Jurkat, Clone E6-1 (cell line): Measurements from ENCODE around the gene CFAP77.

Experiments
- DNase-seq: peaks from one replicate; pipeline ENCODE4 v3.0.0-alpha.2; 2011; ENCODE audit warnings: low read depth, low spot score
- H3K4me3 ChIP-seq: 2 replicates; pipeline ENCODE4 v1.5.1; 2011; ENCODE audit warnings: mild to moderate bottlenecking, low read length, control low read depth, moderate library complexity

CFAP77 gene

DNA sequence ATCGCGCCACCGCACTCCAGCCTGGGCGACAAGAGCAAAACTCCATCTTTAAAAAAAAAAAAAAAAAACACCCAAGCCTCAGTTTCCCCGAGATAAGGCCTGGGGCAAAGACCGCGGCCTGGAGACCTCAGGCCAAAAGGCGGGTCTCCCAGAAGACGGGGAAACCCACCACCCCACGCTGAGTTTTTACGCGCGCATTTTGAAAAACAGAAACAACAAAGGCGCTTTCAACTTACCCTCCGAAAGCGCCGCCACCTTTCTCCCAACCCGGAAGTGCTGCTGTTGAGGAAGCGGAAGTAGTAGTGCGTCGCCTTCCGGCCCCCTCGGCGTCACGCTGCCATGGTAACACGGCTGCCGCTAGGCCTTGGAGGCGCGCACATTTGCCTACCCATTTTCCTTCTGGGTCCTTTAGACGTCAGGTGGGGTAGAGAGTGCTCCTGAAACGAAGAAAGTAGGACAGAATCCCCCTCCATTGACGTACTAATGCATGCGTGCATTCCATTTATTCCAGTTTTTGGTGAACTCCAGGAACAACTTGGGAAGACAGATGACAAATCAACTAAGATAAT lies 3.4 kb upstream of the CFAP77 start, which contains the start of gene TTF1:
Gene TTF1, minus strand, starts transcription at position 287 of the 569 bp plus-strand sequence. CDS start 4,019 bp downstream, outside the sequence.
- peak; percentile 96 for DNase-seq
- H3K4me3 ChIP-seq = peak within 1 kb of the TSS; percentile 63

DNA sequence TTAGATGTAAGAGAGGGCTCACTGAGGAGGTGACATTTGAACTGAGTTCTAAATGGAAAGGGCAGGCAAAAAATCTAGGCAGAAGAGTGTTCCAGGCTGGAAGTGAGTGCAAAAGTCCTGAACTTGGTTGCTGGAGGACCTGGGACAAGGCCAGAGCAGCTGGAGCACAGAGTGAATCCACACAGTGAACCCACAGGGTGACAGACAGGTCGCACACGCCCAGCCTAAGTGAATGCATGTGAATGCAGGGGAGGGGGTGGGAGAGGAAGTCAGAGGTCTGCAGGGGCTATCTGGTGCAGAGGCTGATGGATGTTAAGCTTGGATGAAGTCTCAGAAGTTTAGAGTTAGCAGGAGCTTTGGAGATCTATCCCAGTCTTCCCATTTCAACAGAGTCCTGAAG lies 2.8 kb upstream of the CFAP77 start:
- DNase-seq = no peak
- peak overlapping the region; percentile 63 for H3K4me3 ChIP-seq

DNA sequence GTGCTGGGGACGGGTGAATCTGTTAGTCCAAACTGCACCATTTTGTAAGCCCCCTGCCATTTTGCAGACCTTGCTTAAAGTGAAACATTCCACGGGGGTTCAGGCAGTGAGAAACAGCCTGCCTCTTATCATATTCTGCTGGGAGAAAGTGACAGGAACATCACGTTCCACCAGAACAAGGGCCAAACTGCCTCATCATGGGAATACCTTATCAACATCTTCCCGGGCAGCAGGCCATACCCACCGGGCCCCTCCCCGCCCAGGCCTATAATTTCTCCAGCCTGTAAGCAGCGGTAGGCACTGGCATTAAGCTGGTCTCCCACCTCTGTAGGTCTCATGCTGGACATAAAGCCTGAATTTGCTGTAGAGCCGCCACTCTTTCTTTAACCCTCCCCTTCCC lies 1.5 kb upstream of the CFAP77 start:
- H3K4me3 ChIP-seq = no peak overlapping the region
- no peak for DNase-seq

DNA sequence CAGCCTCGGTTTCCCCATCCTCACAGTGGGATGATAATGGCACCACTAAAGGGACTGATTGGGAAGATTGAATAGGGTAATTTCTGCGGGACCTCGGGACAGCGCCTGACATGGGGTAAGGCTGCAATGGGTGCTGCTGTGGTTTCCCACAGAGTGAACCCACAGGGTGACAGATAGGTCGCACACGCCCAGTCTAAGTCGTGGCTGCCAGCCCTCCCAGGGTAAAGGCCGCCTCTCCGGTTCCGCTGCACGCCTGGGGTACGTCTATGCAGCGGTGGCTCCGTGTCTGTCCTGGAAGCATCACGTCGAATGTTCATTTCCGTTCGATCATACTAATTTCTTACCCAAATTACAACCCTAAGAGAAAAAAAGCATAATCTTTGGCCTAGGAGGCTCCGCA lies 631 bp downstream of the CFAP77 start:
- no peak overlapping the region; the same call in 1 of the 2 replicates for H3K4me3 ChIP-seq
- DNase-seq = no peak

DNA sequence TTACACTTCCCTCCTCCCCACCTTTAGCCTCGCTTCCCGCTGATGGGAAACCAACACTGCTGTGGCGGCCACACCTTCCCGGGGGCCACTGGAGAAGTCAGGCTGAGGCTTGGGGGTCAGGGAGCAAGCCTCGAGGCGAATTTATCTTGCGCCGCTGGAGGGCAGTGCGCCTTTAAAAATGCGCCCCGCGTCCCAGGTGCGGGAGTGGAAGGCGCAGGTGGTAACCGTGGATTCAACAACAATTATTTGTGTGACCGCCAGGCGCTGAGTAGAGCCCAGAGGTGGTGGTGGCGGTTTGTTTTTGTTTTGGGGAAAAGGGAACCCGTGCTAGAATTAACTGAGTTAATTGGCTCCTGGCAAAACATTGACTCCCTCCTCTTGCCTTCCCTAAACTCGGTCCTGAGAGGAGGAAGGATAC lies 1.1 kb downstream of the CFAP77 start:
- H3K4me3 ChIP-seq = no peak overlapping the region; the same call in 1 of the 2 replicates

DNA sequence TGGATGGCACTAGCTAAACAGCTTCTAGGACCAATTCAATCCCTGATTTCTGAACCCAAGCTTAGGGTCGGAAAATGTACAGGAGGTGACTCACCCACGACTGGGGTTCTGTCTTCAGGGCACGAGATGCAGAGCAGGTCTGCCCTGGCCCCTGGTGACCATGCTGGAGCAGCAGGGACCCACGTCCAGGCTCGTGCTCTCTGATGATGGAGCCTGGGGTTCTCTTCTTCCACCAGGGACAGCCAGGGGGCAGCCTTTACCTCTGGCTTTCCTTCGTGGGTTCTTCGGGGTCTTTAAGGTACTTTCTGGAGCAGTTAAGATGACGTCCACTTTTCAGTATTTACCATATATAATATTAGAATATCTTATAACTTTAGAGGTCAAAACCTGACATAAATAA lies 2.1 kb downstream of the CFAP77 start:
- DNase-seq = no peak

More for the DNA sequence above, 1.1 kb downstream of the CFAP77 start:
- peak; percentile 61 for DNase-seq

DNA sequence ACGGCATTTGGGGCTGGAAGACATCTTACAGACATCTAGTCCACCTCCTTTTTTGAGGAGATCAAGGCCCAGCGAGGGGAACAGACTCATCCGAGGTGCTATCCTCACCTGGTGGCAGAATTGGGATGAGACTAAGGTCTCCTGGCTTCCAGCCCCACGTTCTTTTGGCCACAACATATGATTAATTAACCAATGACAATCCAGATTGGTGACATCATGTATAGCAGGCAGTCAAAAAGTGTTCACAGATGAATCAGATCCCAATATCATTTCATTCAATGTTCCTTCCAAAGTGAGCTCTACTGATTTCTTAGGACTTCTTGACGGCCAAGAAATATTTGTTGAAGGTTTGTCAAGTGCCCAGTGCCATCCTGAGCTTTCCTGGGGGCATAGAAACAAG lies 3.9 kb downstream of the CFAP77 start:
- H3K4me3 ChIP-seq = no peak overlapping the region
- DNase-seq = no peak

More for the DNA sequence above, 2.1 kb downstream of the CFAP77 start:
- H3K4me3 ChIP-seq = no peak overlapping the region

DNA sequence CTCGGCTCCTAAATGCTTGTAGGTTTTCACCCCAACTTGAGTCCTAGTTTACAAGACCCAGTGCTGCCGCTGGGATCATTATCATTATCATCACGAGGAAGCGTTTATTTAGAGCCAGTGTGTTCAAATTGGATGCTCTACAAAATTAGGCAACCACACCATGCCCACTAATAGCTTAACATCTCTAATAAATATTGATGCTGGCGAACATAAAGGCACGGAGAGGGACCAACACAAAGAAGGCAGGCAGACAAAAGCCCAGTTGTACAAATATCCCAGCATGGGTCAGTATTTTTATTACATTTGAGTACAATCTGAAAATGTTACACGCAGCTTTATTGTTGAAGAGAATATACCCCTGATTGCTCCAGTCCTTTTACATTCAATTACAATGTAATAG lies 4.7 kb downstream of the CFAP77 start:
- DNase-seq = no peak
- no peak overlapping the region for H3K4me3 ChIP-seq

DNA sequence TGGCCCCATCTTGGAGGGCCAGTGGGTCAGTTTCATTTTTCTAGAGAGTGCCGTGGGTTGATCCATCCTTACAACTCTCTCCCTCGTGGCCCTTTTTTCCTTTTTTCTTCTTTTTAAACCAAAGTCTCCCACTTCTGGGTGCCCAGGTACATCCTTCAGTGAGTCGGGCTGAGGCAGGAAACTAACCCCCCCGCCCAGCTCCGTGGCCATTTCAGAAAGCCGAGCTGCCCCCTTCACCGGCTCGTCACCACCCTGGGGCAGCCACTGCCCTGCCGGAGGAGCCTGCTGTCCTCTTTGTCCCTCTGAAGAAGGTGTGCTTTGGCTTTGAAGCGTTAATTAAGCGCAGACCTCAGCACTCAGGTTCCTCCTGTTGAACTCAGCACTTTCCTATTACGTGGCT lies 5.2 kb downstream of the CFAP77 start:
- H3K4me3 ChIP-seq = no peak overlapping the region
- DNase-seq = no peak

DNA sequence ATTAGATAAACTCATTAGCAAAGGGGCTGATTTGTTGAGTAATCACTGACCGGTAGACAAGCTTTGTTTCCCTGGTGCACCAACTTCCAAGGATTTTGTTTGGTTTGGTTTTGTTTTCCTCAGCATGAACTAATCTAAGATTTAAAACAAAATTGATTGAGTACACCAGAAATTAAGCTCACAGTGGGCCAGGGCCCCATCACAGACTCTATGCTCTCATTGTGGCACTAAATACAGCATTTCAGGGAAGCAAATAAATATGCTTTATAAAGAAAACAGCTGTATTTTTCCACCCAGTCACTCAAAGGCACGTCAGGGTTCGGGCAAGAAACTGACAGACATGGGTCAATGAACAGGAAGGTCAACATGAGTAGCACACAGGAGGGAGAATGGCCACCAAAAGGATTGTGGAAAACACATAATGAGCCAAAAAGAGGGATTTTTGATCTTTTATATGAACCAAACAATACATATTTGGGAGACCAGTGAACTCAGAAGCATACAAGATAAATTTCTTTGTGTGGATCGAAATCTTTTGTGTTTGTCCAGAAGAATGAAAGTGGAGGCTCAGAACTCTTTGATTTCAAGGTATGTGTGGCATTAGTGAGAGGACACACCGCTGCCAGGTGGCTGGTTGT lies 8.8 kb downstream of the CFAP77 start:
- no peak overlapping the region for H3K4me3 ChIP-seq
- no peak for DNase-seq

DNA sequence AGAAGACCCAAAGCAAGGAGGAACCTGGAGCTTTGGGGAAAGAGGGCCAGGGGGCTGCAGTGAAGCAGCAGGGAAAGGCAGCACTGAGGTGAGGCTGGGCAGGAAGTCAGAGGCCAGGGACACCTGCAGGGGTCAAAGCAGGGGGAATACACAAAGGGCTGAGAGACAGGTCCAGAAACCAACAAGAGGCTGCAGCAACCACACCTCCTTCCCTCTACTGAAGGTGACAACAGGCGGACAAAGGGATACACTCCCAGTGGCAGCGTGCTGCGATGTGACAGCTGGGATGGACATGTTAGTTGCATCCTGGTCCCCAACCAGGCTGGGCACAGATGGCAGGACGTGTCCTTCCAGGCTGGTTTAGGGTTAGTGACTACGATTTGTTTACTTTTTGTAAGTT lies 12.6 kb downstream of the CFAP77 start:
- no peak for DNase-seq
- no peak overlapping the region for H3K4me3 ChIP-seq

DNA sequence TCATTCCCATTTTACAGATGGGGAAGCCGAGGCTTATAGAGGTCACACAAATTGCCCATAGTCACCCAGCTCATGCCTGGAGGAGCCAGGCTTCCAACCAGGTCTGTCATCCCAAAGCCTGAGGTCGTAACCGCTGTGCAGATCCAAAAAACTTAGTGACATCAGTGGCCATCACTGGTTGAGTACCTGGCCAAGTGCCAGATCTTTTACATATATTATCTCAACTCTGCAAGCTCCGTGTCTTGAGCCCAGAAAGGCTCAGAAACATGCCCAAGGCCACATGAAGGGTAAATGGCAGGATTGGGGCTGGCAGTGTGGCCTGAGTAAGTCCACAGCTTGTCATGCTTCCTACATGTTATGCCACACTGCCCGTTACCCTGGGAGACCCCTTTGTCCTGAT lies 13.5 kb downstream of the CFAP77 start:
- H3K4me3 ChIP-seq = no peak overlapping the region
- DNase-seq = no peak

DNA sequence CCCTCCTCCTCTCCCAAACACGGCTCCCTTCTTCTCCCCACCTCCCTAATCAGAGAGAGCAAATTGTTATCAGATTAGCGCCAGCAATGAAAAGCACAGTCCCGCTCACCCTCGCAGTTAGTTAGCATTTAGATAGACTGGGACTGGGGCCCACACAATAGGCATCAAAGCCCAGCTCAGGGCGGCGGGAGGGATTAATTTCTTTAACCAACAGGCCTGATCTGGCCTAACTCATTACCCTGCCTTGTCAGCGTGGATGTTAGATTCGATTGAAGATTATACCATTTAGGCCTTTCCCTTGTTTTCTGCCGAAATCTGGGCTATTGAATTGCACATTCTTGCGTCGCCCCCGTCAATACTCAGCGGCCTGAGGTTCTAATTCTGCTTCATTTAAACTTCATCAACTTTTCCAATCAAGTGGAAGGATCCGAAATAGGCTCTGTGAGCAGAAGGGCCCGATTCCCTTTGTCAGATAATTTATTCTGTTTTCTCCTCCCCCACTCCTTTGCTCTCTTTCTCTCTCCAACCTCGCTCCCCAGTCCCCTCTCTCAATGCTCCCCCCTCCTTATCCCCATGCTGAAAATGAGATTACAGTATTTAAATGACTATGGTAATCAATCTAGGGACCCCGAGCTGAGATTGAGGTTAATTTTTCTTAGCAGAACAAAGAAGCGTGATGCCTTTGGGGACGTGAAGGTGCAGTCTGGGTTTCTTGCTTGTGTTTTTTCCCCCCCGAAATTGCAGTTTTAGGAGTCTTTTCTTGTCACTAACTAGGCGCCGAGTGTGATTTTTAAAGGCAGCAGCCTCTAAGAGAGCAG lies 15.1 kb downstream of the CFAP77 start:
- DNase-seq = no peak
- no peak overlapping the region for H3K4me3 ChIP-seq

DNA sequence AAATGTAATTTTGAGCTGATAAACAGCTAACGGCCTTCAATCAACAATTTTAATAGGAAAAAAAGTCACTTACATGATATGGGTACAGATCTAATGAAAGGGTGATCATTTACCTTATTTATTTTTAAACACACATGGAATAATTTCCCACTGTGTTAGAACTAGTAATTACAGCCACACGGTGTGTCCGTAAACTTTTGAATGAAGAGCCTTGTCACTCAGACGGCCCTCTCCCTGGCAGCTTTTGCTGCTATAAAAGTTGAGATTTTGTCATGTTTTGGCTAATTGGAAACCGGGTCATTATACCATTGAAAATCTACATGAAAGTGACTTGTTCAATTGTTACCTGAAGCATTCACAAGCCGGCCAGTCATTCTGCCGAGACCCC lies 15.7 kb downstream of the CFAP77 start:
- H3K4me3 ChIP-seq = no peak overlapping the region
- DNase-seq = no peak

DNA sequence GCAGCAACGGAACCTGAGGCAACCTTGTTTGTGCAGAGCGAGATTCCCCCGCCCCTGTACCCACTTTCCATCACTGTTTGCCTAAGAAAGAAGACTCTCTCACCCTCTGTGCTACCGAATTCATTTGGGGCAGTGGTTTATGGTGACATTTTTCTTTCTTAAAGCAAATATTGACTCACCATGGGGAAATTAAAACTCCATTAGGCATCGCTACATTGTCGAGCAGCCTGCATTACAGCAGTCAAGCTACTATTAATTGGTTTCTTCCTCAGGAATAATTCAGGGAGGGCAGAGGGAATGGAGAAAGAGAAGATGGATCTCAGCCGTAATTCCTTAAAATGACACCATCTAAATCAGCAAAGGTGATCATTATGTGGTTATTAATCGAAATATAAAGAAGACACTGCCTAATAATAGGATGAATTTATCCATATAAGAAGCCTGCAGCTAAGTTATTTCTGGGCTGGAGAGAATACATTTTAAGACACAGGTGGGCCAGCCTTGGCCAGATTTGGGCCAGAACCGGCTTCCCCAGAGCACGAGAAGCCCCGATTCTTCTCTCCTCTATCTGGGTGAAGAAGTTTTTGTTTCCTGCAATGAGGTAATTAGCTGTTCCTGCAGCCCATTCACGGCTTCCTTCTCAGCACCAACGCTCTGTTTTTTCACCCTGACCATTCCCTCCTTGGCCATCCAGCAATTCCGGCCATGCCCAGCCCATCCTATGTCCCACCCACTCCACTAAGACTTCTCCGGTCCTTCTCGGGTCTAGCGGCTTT lies 16.8 kb downstream of the CFAP77 start:
- DNase-seq = no peak

DNA sequence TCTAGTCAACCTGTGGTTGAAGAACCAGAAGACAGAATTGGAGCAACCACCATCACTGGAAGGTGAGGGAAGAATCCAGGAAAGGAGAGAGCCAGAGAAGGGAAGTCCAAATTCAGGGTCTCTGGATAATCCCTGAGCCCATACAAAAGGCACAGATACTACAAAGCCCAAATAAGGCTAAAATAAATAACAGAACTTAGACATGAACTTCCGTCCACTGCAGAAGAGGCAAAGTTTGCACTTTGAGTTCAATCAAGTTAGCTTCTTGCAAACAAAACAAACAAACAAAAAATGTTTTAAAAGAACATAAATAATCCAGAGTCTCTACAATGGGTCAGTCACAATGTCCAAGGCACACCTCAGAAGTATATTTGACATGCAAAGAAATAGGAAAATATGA lies 21.0 kb downstream of the CFAP77 start:
- no peak for DNase-seq
- H3K4me3 ChIP-seq = no peak overlapping the region

More for the DNA sequence above, 16.8 kb downstream of the CFAP77 start:
- H3K4me3 ChIP-seq = no peak overlapping the region

DNA sequence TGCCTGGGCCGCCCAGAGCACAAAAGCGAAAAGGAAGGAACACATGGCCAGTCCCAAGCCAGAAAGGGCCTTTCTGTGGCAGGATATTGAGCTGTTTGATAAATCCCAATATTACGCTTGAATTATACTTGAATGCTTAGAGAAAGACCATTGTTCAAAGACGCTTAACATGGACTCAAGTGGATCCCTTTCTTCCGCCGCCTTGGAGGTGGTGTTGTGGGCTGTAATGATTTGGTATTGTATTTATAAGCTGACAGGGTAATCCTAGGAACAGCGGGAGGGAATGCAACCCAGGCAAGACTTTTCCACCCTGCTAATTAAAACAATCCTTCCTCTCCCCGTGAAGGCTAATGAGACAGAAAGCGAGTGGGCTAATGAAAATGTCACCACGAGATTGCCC lies 24.9 kb downstream of the CFAP77 start:
- no peak for DNase-seq
- no peak overlapping the region for H3K4me3 ChIP-seq

DNA sequence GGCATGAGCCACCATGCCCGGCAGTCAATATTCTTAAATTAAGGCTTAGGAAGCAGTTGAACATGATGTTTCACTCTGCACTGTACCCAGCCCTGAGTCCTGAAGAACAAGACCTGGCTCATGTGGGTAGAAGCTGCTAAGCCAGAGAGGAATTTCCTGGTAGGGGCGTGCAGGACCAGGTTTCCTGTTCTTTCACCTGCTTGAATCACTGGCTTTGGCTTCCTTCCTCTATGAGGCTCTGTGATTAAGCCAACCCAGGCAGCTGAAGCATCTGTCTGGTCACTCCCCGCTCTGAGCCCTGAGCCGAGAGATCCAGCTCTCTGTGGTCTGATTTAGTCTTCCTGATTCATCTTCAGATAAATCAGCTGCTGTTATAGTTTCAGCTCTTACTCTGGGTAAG lies 29.1 kb downstream of the CFAP77 start:
- no peak for DNase-seq
- H3K4me3 ChIP-seq = no peak overlapping the region

DNA sequence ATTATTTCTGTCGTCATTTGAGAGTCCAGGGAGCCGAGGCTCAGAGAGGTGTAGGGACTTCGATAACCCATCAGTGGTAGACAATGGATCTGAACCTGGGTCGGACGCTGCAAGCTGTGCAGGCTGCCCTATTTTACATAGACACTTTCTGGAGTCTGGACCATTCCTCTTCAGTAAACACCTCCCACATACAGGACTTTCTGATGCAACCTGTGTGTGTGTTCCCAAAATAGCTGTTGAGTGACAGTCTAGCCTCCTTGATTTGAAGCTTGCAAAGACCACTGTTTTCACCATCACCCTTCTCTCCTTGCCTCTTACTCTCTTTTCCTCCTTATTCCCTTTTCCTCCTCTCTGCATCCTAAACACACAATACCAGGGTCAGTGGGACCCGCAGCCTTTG lies 30.7 kb downstream of the CFAP77 start:
- H3K4me3 ChIP-seq = no peak overlapping the region
- DNase-seq = no peak

DNA sequence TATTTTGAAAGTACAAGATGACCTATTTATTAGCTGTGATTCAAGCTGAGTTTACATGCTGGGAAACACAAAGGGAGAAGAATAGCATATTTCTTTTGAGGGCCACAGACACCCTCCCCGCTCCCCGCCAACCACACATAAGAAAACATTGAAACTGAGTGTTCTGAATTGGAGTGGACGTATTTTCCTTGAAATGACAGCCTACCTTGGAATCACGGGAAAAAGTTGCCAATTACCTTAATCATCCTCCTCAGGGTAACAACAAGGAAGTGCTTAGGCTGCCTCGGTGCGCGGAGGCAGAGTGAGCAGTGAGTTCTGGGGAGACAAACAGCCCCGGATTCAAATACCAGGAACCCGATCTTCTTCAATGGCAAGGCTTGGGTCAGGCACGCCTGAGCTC lies 31.4 kb downstream of the CFAP77 start:
- no peak for DNase-seq
- H3K4me3 ChIP-seq = no peak overlapping the region
